ENCODE data around the gene ANO3. TPM values are rescaled to one million over a fixed set of nuclear protein-coding genes. Genes with fewer than 3 reads are reported as not detected.

ANO3 gene
- total RNA-seq, 4 donors from 2014 or later = 0.13 to 0.63 (median 0.52) TPM

DNA sequence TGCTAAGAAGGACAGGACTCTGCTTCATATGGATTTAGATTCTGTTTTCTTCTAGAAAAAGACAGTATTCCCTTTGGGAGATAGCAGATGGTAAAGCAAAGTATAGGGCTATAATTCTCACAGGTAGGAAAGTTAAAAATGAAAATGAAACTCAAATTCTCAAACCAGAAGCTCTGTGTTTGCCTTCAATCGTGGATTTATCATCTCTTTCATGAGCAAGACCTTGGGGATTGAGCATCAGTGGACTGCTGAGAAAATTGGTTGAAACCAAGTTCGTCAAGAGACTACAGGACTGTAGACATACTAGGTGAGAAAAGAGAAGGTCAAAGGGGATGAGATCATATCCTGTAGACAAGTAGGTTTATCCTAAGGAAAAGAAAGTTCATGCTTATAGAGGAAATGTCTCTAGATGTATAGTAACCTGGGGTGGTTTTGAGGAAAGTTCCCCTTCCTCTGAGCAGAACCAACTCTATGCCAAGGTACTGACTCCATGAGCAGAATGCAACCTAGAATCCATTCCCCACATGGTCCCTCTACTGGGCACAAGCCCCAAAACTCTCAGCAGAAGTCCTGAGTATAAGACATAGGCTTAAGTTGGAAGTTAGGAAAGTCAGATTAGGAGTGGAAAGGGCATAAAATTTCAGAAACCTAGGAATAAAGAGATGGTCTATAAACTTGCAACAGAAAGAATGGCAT lies 343.5 kb downstream of the ANO3 start:
- Histone ChIP-seq H3K4me3 (replicated peaks in 1 of 3) (no peak overlapping the region), H3K9me3 (no peaks in the 10 kb centered on the region), H3K27ac (no peak overlapping the region), H3K36me3 (no peaks in the 10 kb centered on the region), H3K4me1 (no peaks in the 10 kb centered on the region), H3K27me3 (no peaks in the 10 kb centered on the region)
- no peak for DNase-seq
- no peak for TF ChIP-seq POLR2A (IDR thresholded peaks at IDR 0.05)
- TF ChIP-seq CTCF (IDR thresholded peaks at IDR 0.05) = no peak
- intact Hi-C loops (cut with DNase I) = no loop called here
- 82 to 91% methylated on average over 2 of the region's 2 CpGs for WGBS, 2 donors

DNA sequence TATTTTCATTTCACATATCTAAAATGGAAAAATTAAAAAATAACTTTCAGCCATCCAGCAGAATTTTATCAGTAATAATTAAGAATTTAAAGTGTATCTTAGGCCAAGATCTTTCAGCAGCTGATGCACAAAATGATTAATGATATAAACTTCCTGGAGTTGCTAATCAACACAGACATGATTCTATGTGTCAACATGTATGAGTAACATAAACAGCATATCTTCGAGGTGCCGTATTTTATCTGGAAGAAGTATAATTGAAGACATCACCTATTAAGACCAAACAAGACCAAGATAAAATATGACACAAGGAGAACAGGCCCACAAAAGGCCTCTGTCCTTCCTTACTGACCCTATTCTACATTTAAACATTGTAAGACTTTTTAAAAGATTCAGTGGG lies 344.7 kb downstream of the ANO3 start:
- intact Hi-C loops (cut with DNase I) = no loop called here
- Histone ChIP-seq H3K9me3 (no peaks in the 10 kb centered on the region), H3K4me3 (replicated peaks in 1 of 3) (no peak overlapping the region), H3K4me1 (no peaks in the 10 kb centered on the region), H3K27me3 (no peaks in the 10 kb centered on the region), H3K36me3 (no peaks in the 10 kb centered on the region), H3K27ac (no peak overlapping the region)
- WGBS, 2 donors = 73 to 84% methylated on average over 2 of the region's 2 CpGs
- DNase-seq = no peak
- no peak for TF ChIP-seq CTCF (IDR thresholded peaks at IDR 0.05)
- TF ChIP-seq POLR2A (IDR thresholded peaks at IDR 0.05) = no peak

DNA sequence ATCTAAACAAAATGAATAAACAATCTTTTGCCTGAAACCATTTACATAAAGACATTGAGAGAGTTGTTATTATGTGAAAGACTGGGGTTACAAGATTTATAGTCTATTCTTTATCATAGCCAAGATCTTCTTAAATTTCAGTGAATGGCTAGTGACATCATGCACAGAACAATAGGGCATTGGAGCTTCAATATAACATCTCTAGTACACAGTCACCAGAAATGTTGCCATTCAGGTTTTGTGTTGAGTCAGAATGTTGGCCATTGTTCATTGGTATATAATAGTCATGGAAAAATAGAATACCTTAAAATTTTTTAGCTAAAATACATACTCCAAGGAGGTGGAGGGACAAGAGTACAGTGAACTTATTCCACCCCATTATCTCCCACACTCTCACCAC lies 345.6 kb downstream of the ANO3 start:
- intact Hi-C loops (cut with DNase I) = no loop called here
- no peak overlapping the region for H3K27ac ChIP-seq

GRCh38 chr11:26687351-26687750 lies 355.4 kb downstream of the ANO3 start:
- H3K9me3 ChIP-seq = no peaks in the 10 kb centered on the region
- H3K27me3 ChIP-seq = no peaks in the 10 kb centered on the region
- no peaks in the 10 kb centered on the region for H3K36me3 ChIP-seq
- intact Hi-C loops (cut with DNase I) = no loop called here
- no peak for DNase-seq
- H3K4me3 ChIP-seq (replicated peaks in 1 of 3) = no peak overlapping the region
- 75 to 88% methylated on average over 1 of the region's 1 CpG for WGBS, 2 donors
- TF ChIP-seq POLR2A (IDR thresholded peaks at IDR 0.05) (no peak), CTCF (IDR thresholded peaks at IDR 0.05) (no peak)
- H3K4me1 ChIP-seq = no peaks in the 10 kb centered on the region
- no peak overlapping the region for H3K27ac ChIP-seq

More for the DNA sequence above, 345.6 kb downstream of the ANO3 start:
- H3K4me1 ChIP-seq = no peaks in the 10 kb centered on the region
- H3K27me3 ChIP-seq = no peaks in the 10 kb centered on the region
- H3K36me3 ChIP-seq = no peaks in the 10 kb centered on the region
- no peak overlapping the region for H3K4me3 ChIP-seq (replicated peaks in 1 of 3)
- no peak for DNase-seq
- H3K9me3 ChIP-seq = no peaks in the 10 kb centered on the region
- TF ChIP-seq POLR2A (IDR thresholded peaks at IDR 0.05) (no peak), CTCF (IDR thresholded peaks at IDR 0.05) (no peak)

DNA sequence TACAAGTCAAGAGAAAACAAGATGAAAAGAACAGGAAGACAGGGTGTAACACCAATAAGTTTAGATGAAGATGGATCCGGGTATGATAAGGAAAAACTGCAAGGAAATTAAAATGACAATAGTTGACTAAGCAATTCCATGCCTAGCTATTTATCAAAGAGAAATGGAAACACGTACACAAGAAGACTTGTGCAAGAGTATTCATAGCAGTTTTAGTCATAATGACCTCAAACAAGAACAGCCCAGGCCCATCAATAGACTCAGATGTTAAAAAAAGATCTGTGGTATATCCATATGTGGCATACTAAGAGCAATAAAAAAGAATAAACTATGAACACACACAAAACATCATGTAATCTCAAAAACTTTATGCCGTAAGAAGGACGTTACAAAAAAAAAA lies 356.8 kb downstream of the ANO3 start:
- no peak overlapping the region for H3K27ac ChIP-seq
- no peak for DNase-seq
- TF ChIP-seq CTCF (IDR thresholded peaks at IDR 0.05) = no peak
- TF ChIP-seq POLR2A (IDR thresholded peaks at IDR 0.05) = no peak
- H3K9me3 ChIP-seq = no peaks in the 10 kb centered on the region
- no peaks in the 10 kb centered on the region for H3K36me3 ChIP-seq
- WGBS, 2 donors = 85 to 93% methylated on average over 4 of the region's 4 CpGs
- intact Hi-C loops (cut with DNase I) = no loop called here
- H3K4me1 ChIP-seq = no peaks in the 10 kb centered on the region
- H3K27me3 ChIP-seq = no peaks in the 10 kb centered on the region
- no peak overlapping the region for H3K4me3 ChIP-seq (replicated peaks in 1 of 3)

All from thyroid gland (tissue), 4 donors.